Smooth muscle cell (in vitro differentiated cells): Measurements from ENCODE around the gene CIAPIN1. TPM values are rescaled to one million over a fixed set of nuclear protein-coding genes. Genes with fewer than 3 reads are reported as not detected.
"Not testable (repeated sequence)": the region's sequence is repeated elsewhere in the genome, so short reads cannot be mapped to it uniquely, and the experiment has no call there.

Source experiments
- DNase-seq: peaks from one replicate; lab custom pipeline; 2025; ENCODE audit not compliant: unreplicated experiment; lab: John Stamatoyannopoulos, UW
- H2AFZ ChIP-seq: fragments of 200-600 bp; sonication (generic); 2 replicates; pipeline ENCODE4 v1.6.0; 2016; ENCODE audit warnings: antibody characterized with exemption, low read depth, mild to moderate bottlenecking
- H3F3A ChIP-seq: fragments of 200-600 bp; sonication (generic); 2 replicates; pipeline ENCODE4 v1.6.0; 2017; ENCODE audit warnings: antibody characterized with exemption, low read depth
- H3K27ac ChIP-seq: fragments of 200-600 bp; sonication (generic); 2 replicates; pipeline ENCODE4 v1.5.1; 2016; ENCODE audit warnings: low read depth, mild to moderate bottlenecking
- H3K27me3 ChIP-seq: fragments of 200-600 bp; sonication (generic); 2 replicates; pipeline ENCODE4 v1.6.1; 2016; ENCODE audit warnings: low read depth, mild to moderate bottlenecking
- H3K36me3 ChIP-seq: fragments of 200-600 bp; sonication (generic); 2 replicates; pipeline ENCODE4 v1.5.1; 2016; ENCODE audit warnings: low read depth
- H3K4me1 ChIP-seq: fragments of 200-600 bp; sonication (generic); 2 replicates; pipeline ENCODE4 v1.5.1; 2016; ENCODE audit warnings: low read depth
- H3K4me2 ChIP-seq: fragments of 200-600 bp; sonication (generic); 2 replicates; pipeline ENCODE4 v1.6.0; 2016; ENCODE audit warnings: mild to moderate bottlenecking
- H3K4me3 ChIP-seq: fragments of 200-600 bp; sonication (generic); 2 replicates; pipeline ENCODE4 v1.5.1; 2016; ENCODE audit warnings: mild to moderate bottlenecking
- H3K79me2 ChIP-seq: fragments of 200-600 bp; sonication (generic); 2 replicates; pipeline ENCODE4 v1.6.0; 2016; ENCODE audit warnings: low read depth, mild to moderate bottlenecking
- H3K9ac ChIP-seq: fragments of 200-600 bp; sonication (generic); 2 replicates; pipeline ENCODE4 v1.6.0; 2016; ENCODE audit warnings: low read depth
- H3K9me3 ChIP-seq: fragments of 200-600 bp; sonication (generic); replicated peaks from 2 replicates; pipeline ENCODE4 v1.5.1; 2016; ENCODE audit warnings: low read depth
- H4K20me1 ChIP-seq: fragments of 200-600 bp; sonication (generic); 2 replicates; pipeline ENCODE4 v1.6.0; 2016; ENCODE audit warnings: low read depth
- WGBS: methylation state at CpG from one replicate; pipeline ENCODE4 v1.1.7; 2016; ENCODE audit warnings: low lambda C conversion rate; 5-methylcytosine and 5-hydroxymethylcytosine counted together
- polyA plus RNA-seq: library from polyadenylated mRNA; unstranded; fragments of >200 nt; fragmentation: Nextera tagmentation; extraction: Ambion mirVana; gene quantifications from 2 replicates; pipeline ENCODE4 v1.2.1, GENCODE V29; 2016
- total RNA-seq: library from RNA; depleted of rRNA; stranded (reverse); fragments of >200 nt; gene quantifications from 2 replicates; pipeline ENCODE4 v1.2.3, GENCODE V29; 2014
- TF ChIP-seq, protein P1 (sequence below): fragments of 200-600 bp; sonication (generic); IDR thresholded peaks from 2 replicates; pipeline ENCODE4 v1.5.1; 2017; ENCODE audit warnings: borderline replicate concordance, mild to moderate bottlenecking, antibody characterized with exemption; ENCODE audit not compliant: insufficient read depth, poor library complexity, severe bottlenecking

The CIAPIN1 gene
- total and polyA plus RNA-seq, 2 experiments from 2014 or later, result 36.6 to 58.1 TPM

DNA sequence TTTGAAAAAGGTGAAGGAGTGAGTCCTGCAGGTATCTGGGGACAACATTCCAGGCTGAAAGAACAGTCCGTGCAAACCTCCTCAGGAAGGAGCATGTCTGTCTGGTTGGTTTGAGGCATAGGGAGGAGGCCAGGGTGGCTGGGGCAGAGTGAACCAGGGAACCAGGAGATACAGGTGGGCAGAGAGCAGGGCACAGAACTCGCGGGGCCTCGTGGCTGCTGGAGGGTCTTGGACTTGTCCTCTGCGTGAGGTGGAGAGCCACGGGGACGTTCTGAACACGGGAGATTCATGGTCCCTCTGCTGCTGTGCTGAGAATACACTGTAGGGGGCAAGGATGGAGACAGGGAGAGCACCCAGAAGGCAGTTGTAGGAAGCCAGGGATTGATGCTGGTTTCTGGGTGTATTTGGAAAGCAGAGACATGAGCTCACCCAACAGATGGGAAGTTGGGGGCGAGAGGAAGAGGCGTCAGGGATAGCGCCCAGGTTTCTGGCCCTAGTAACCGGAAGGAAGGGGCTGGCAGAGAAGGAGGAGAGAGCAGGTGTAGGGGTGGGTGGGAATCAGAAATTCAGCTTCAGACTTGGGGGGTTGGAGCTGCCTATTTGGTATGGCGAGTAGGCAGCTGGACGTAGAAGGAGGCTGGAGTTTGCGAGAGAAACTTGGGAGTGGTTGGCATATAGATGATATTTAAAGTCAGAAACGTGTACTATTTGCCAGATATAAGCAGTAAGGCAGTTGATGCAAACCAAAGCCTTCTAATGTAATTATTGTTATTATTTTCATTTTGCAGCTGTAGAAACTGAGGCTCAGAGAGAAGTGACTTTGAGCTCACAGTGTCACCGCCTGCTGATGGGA is 43.0 kb downstream of the CIAPIN1 start, which contains the start of gene CCL17:
CCL17 (plus strand) TSS at position 803 of the 853 bp plus-strand sequence. CDS start 9,166 bp downstream, outside the sequence.
- 87% methylated on average over 17 of the region's 17 CpGs for WGBS
- Histone ChIP-seq H3K79me2 (no peaks in the 10 kb centered on the region), H3K27ac (no peak within 1 kb of the TSS), H3K4me1 (no peaks in the 10 kb centered on the region), H3K9me3 (no peaks in the 10 kb centered on the region), H3K9ac (no peak within 1 kb of the TSS), H3K4me2 (no peak within 1 kb of the TSS), H3K27me3 (no peaks in the 10 kb centered on the region), H2AFZ (no peak within 1 kb of the TSS), H4K20me1 (no peaks in the 10 kb centered on the region), H3F3A (no peaks in the 10 kb centered on the region), H3K4me3 (no peak within 1 kb of the TSS), H3K36me3 (no peaks in the 10 kb centered on the region)
- no peak for DNase-seq
- TF ChIP-seq, protein P1, sequence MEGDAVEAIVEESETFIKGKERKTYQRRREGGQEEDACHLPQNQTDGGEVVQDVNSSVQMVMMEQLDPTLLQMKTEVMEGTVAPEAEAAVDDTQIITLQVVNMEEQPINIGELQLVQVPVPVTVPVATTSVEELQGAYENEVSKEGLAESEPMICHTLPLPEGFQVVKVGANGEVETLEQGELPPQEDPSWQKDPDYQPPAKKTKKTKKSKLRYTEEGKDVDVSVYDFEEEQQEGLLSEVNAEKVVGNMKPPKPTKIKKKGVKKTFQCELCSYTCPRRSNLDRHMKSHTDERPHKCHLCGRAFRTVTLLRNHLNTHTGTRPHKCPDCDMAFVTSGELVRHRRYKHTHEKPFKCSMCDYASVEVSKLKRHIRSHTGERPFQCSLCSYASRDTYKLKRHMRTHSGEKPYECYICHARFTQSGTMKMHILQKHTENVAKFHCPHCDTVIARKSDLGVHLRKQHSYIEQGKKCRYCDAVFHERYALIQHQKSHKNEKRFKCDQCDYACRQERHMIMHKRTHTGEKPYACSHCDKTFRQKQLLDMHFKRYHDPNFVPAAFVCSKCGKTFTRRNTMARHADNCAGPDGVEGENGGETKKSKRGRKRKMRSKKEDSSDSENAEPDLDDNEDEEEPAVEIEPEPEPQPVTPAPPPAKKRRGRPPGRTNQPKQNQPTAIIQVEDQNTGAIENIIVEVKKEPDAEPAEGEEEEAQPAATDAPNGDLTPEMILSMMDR, result no peak

DNA sequence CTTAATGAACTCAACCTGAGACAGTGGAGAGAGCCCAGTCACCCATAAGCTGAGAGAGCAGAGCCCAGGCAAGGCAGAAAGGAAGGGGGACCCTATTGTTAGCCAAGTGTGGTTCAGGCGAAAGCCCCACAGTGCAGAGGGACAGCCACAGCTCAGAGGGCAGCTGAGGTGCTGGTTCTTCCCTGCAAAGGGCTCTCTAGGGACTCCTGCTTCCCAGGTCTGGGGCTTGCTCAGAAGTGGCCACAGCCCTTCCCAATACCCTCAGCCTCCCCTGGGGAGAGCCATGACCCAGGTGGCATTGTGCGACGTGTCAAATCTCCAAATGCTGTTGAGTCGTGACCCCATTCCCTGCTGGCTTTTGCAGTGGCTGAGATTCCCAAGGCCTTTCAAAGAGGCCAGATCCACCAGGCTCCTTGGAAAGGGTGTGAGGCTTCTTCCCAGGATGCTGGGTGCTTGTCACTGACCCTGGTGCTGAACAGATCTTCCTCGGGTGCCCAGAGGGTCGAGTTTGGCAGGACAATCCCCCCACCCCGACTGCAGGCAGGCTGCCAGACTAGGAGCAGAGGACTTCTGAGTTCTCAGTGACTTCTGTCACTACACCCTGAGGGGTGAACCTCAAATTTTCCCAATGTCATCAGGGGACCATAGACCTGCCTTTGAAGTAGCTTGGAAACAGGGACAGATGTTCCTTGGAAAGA is 45.1 kb downstream of the CIAPIN1 start:
- H3K79me2 ChIP-seq, result no peaks in the 10 kb centered on the region
- no peak overlapping the region for H3K4me2 ChIP-seq
- H4K20me1 ChIP-seq, result no peaks in the 10 kb centered on the region
- H2AFZ ChIP-seq, result no peak overlapping the region
- H3F3A ChIP-seq, result no peaks in the 10 kb centered on the region
- no peaks in the 10 kb centered on the region for H3K27me3 ChIP-seq
- no peak overlapping the region for H3K9ac ChIP-seq
- no peak overlapping the region for H3K4me3 ChIP-seq
- TF ChIP-seq, protein P1, result no peak
- 68% methylated on average over 7 of the region's 7 CpGs for WGBS
- no peaks in the 10 kb centered on the region for H3K9me3 ChIP-seq
- H3K27ac ChIP-seq, result no peak overlapping the region
- DNase-seq, result no peak
- H3K36me3 ChIP-seq, result no peaks in the 10 kb centered on the region
- H3K4me1 ChIP-seq, result no peaks in the 10 kb centered on the region

DNA sequence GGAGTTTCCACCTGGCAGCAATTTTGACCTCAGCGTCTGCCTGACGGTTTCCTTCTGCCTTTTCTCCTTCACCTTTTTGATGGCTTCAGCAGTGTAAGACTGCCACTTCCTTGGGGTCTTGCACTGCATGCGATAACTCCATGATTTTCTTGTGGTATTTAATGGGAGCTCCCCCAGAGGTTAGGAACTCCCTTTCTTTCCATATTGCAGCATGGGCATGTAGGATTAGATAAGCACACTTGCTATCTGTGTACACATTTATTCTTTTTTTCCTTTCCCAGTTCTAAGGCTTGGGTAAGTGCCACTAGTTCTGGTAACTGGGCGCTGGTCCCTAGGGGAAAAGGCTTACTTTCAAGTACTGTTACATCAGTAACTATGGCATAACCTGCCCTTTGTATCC is 49.7 kb downstream of the CIAPIN1 start:
- not testable (repeated sequence) for H3K4me3 ChIP-seq, H3K27me3 ChIP-seq, DNase-seq, H3K79me2 ChIP-seq, H3K9me3 ChIP-seq, H3K4me2 ChIP-seq, H4K20me1 ChIP-seq, H3K4me1 ChIP-seq, H3K27ac ChIP-seq, H2AFZ ChIP-seq, H3K9ac ChIP-seq, H3K36me3 ChIP-seq, H3F3A ChIP-seq
- WGBS, result 93% methylated on average over 4 of the region's 4 CpGs

DNA sequence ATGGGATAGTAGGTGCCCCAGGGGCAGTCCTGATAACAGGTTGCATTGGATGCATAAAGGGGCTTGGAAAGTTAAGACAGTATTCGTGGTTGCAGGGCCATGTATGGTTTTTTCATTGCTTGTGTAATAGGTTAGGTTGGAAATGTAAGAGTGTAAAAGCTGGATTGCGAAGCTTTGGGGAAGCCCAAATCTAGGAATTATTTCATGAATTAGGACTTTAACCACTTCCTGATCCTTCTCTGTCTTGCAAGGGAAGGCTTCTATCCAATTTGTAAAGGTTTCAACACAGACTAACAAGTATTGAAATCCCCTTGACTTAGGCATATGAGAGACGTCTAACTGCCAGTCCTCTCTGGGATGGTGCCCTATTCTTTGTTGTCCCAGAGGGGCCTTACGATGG is 50.4 kb downstream of the CIAPIN1 start:
- Histone ChIP-seq H3K4me1 (no peaks in the 10 kb centered on the region), H2AFZ (no peak overlapping the region), H3K79me2 (no peaks in the 10 kb centered on the region), H3F3A (no peaks in the 10 kb centered on the region), H3K27me3 (no peaks in the 10 kb centered on the region), H3K9ac (no peak overlapping the region), H4K20me1 (no peaks in the 10 kb centered on the region), H3K4me2 (no peak overlapping the region), H3K9me3 (no peaks in the 10 kb centered on the region), H3K4me3 (no peak overlapping the region), H3K36me3 (no peaks in the 10 kb centered on the region), H3K27ac (no peak overlapping the region)
- WGBS, result 82% methylated on average over 4 of the region's 4 CpGs
- TF ChIP-seq, protein P1, result no peak
- no peak for DNase-seq
